Stimulated activated CD4-positive, alpha-beta T cell treated with anti-CD3 and anti-CD28 coated beads, Interleukin-4, amount 100 ng/mL, for 1 hour (primary cell): ENCODE measurements around the gene RHOBTB3.

ENCODE experiments used
- DNase-seq: peaks from one replicate; pipeline ENCODE4 v3.0.0-alpha.2; 2020

Gene RHOBTB3

GRCh38 chr5:95713960-95714710 lies 17.0 kb upstream of the RHOBTB3 start:
- no peak for DNase-seq

- no peak for DNase-seq
These were observed 15.2 kb upstream of the RHOBTB3 start for GRCh38 chr5:95715799-95716461.

GRCh38 chr5:95717439-95717838 lies 13.7 kb upstream of the RHOBTB3 start:
- no peak for DNase-seq

- DNase-seq: no peak
These were observed 12.9 kb upstream of the RHOBTB3 start for GRCh38 chr5:95718203-95718602.

GRCh38 chr5:95718738-95719137 lies 12.4 kb upstream of the RHOBTB3 start:
- no peak for DNase-seq

GRCh38 chr5:95720094-95720786 lies 10.9 kb upstream of the RHOBTB3 start:
- DNase-seq: no peak

GRCh38 chr5:95721582-95722295 lies 9.4 kb upstream of the RHOBTB3 start:
- DNase-seq: no peak

GRCh38 chr5:95723632-95724369 lies 7.3 kb upstream of the RHOBTB3 start:
- no peak for DNase-seq

- no peak for DNase-seq
These were observed 5.9 kb upstream of the RHOBTB3 start for GRCh38 chr5:95725071-95725820.

GRCh38 chr5:95725937-95726810 lies 5.0 kb upstream of the RHOBTB3 start:
- no peak for DNase-seq

GRCh38 chr5:95726811-95727763 lies 4.0 kb upstream of the RHOBTB3 start:
- no peak for DNase-seq

- DNase-seq: no peak
These were observed 3.4 kb upstream of the RHOBTB3 start for GRCh38 chr5:95727764-95728191.

- no peak for DNase-seq
These were observed 2.5 kb upstream of the RHOBTB3 start for GRCh38 chr5:95728494-95729114.

GRCh38 chr5:95729115-95730010 lies 1.8 kb upstream of the RHOBTB3 start:
- DNase-seq: no peak

GRCh38 chr5:95730011-95730700 lies 980 bp upstream of the RHOBTB3 start:
- DNase-seq: no peak

GRCh38 chr5:95731571-95732554 lies 727 bp downstream of the RHOBTB3 start:
- peak; percentile 45 for DNase-seq
